Measurements from ENCODE around the gene RNF32. TPM values are rescaled to one million over a fixed set of nuclear protein-coding genes. Genes with fewer than 3 reads are reported as not detected.

The RNF32 gene
- total RNA-seq, 1 experiment from 2014 or later: 2.2 TPM

DNA sequence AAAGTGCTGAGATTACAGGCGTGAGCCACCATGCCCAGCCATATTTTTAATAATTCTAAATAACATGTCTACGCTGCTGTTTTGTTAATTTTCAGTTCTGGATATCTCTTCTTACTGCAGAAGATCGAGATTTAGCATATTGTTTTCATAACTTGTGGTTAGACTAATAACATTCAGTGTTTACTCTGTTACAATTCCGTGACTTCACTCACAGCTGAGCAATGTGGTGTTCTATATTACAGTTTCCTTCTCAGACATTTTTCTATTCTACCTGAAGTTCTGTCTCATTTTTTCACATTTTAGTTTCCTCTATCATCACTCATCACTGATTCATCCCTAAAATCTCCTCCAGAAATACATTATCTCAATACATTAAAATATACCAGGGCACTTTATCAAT is 10.9 kb downstream of the RNF32 start:
- Histone ChIP-seq H3K9me3 (ENCODE audit: insufficient read depth, low read depth) (no peaks in the 10 kb centered on the region), H3K9me2 (ENCODE audit: insufficient read depth) (no peaks in the 10 kb centered on the region), H3K79me2 (ENCODE audit: low read depth) (no peaks in the 10 kb centered on the region), H3K36me3 (ENCODE audit: low read depth) (no peaks in the 10 kb centered on the region), H3K4me1 (replicated peaks; ENCODE audit: insufficient read depth) (no peaks in the 10 kb centered on the region), H2AFZ (no peak overlapping the region), H4K20me1 (ENCODE audit: insufficient read depth) (no peaks in the 10 kb centered on the region), H3K27ac (no peak overlapping the region), H3K4me2 (no peak overlapping the region), H3K4me3 (no peak overlapping the region), H3F3A (ENCODE audit: insufficient read depth, low read depth) (no peaks in the 10 kb centered on the region), H3K27me3 (ENCODE audit: insufficient read depth, low read depth) (peaks cover 14% of the 10 kb centered on the region; the same call in 1 of the 2 replicates)
- intact Hi-C loops (cut with micrococcal nuclease; ENCODE audit: unreplicated experiment): no loop called here
- ChIA-PET POLR2A (ENCODE audit: unreplicated experiment) (no interaction called here), CTCF (no interaction called here)
- DNase-seq: no peak
- no TSS peak for BruUV-seq (replicated peaks)
- TF ChIP-seq, protein P1, sequence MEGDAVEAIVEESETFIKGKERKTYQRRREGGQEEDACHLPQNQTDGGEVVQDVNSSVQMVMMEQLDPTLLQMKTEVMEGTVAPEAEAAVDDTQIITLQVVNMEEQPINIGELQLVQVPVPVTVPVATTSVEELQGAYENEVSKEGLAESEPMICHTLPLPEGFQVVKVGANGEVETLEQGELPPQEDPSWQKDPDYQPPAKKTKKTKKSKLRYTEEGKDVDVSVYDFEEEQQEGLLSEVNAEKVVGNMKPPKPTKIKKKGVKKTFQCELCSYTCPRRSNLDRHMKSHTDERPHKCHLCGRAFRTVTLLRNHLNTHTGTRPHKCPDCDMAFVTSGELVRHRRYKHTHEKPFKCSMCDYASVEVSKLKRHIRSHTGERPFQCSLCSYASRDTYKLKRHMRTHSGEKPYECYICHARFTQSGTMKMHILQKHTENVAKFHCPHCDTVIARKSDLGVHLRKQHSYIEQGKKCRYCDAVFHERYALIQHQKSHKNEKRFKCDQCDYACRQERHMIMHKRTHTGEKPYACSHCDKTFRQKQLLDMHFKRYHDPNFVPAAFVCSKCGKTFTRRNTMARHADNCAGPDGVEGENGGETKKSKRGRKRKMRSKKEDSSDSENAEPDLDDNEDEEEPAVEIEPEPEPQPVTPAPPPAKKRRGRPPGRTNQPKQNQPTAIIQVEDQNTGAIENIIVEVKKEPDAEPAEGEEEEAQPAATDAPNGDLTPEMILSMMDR (conservative IDR thresholded peaks at IDR 0.05): no peak
- no peak for TF ChIP-seq EZH2 (IDR thresholded peaks at IDR 0.05; ENCODE audit: low read depth)

GRCh38 chr7:156652886-156653568 is 12.5 kb downstream of the RNF32 start:
- ChIA-PET POLR2A (ENCODE audit: unreplicated experiment) (no interaction called here), CTCF (no interaction called here)
- Histone ChIP-seq H3K4me1 (replicated peaks; ENCODE audit: insufficient read depth) (no peaks in the 10 kb centered on the region), H3K4me3 (no peak overlapping the region), H3K36me3 (ENCODE audit: low read depth) (no peaks in the 10 kb centered on the region), H2AFZ (no peak overlapping the region), H4K20me1 (ENCODE audit: insufficient read depth) (no peaks in the 10 kb centered on the region), H3F3A (ENCODE audit: insufficient read depth, low read depth) (no peaks in the 10 kb centered on the region), H3K27ac (no peak overlapping the region), H3K79me2 (ENCODE audit: low read depth) (no peaks in the 10 kb centered on the region), H3K9me2 (ENCODE audit: insufficient read depth) (no peaks in the 10 kb centered on the region), H3K9me3 (ENCODE audit: insufficient read depth, low read depth) (no peaks in the 10 kb centered on the region), H3K4me2 (no peak overlapping the region), H3K27me3 (ENCODE audit: insufficient read depth, low read depth) (0 out of 2 replicates have a peak, but pooled peaks cover 4% of the 10 kb centered on the region)
- TF ChIP-seq EZH2 (IDR thresholded peaks at IDR 0.05; ENCODE audit: low read depth): no peak
- TF ChIP-seq, protein P1 (conservative IDR thresholded peaks at IDR 0.05): no peak
- no TSS peak for BruUV-seq (replicated peaks)
- intact Hi-C loops (cut with micrococcal nuclease; ENCODE audit: unreplicated experiment): no loop called here
- no peak for DNase-seq

DNA sequence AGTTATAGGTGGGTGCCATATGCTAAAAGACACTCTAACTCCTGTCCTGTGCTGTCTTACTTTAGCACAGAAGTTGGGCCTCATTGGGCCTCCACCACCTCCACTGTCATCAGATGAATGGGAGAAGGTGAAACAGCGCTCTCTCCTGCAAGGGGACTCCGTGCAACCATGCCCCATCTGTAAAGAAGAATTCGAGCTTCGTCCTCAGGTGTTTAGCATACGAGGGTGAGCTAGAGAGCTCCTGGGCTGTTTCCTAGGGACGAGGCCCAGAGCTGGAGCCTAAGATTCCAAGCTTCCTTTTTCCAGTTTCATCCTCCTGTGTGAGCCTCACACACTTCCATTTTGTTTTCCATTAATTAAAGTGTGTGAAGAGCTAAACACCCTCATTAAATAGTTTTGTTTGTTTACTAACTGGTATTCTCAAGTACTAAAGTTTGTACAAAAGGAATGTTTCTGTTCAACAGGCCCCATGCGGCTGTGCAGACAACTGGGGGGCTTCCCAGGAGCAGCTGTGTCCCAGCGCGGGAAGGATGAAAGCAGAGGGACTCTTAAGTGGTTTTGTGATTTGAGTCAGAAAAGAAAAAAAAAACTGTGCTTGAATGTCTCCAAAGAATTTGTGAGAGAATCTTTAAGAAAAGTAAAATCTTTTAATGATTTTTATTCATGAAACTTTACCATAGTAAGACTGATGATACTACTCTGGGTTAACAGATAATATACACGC is 14.1 kb downstream of the RNF32 start:
- intact Hi-C loops (cut with micrococcal nuclease; ENCODE audit: unreplicated experiment): no loop called here
- CTCF ChIA-PET: no interaction called here
- no TSS peak for BruUV-seq (replicated peaks)
- Histone ChIP-seq H3K9me2 (ENCODE audit: insufficient read depth) (no peaks in the 10 kb centered on the region), H3K27me3 (ENCODE audit: insufficient read depth, low read depth) (no peaks in the 10 kb centered on the region), H3K4me3 (no peak overlapping the region), H3F3A (ENCODE audit: insufficient read depth, low read depth) (no peaks in the 10 kb centered on the region; the same call in 1 of the 2 replicates), H3K4me1 (replicated peaks; ENCODE audit: insufficient read depth) (no peaks in the 10 kb centered on the region), H3K79me2 (ENCODE audit: low read depth) (no peaks in the 10 kb centered on the region), H3K27ac (no peak overlapping the region), H4K20me1 (ENCODE audit: insufficient read depth) (no peaks in the 10 kb centered on the region), H3K36me3 (ENCODE audit: low read depth) (no peaks in the 10 kb centered on the region), H3K9me3 (ENCODE audit: insufficient read depth, low read depth) (no peaks in the 10 kb centered on the region), H2AFZ (no peak overlapping the region), H3K4me2 (no peak overlapping the region)
- POLR2A ChIA-PET (ENCODE audit: unreplicated experiment): no interaction called here
- no peak for DNase-seq
- TF ChIP-seq, protein P1 (conservative IDR thresholded peaks at IDR 0.05): no peak
- no peak for TF ChIP-seq EZH2 (IDR thresholded peaks at IDR 0.05; ENCODE audit: low read depth)

Measured in PC-9 (cell line).